ENCODE measurements around the gene MROH8.
"Not testable (repeated sequence)": the region's sequence is repeated elsewhere in the genome, so short reads cannot be mapped to it uniquely, and the experiment has no call there.

Gene MROH8

DNA sequence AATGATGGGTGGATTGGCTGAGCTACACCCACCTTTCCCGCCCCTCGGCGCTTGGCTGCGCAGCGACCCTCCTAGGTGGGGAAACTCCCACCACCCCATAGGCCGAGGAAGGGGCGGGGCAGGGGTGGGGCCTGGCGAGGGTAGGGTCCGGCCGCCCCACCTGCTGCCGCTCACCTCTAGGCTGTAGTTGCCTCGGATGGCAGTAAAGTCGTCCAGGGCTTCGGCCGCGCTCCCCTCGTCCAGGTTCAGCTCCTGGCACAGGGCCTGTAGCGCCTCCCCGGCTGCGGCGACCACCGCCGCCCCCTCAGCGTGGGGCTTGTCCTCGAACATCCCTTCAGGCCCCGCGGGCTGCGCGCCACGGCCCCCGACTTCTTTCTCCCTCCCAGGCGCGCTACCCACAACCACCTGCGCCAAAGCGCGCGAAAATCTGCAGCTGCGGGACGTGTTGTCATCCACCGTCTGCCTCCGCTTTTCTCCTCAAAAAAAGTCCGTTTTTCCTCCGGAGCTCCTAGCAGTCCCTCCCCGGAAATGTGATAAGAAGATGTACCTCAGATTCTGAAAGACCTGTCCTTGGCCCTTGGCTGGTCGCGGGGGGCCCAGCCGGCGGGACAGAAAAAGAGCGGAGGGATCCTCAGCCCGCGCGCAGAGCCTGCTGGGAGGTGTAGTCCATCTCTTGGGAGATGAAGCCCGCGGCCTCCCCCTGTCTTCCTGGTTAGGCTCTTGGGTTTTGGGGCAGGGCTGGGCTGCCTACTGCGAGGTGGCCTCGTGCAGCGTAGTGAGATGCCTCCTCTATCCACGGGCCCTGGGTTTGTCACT, 83.5 kb downstream of the MROH8 start, which contains the start of gene RBL1:
Gene RBL1 (minus strand): TSS at position 399 of the 816 bp plus-strand sequence. CDS start 69 bp downstream, at position 330.
- DNase-seq, result peak in 55 of 56 donors; percentile 32 to 95 (median 84)

DNA sequence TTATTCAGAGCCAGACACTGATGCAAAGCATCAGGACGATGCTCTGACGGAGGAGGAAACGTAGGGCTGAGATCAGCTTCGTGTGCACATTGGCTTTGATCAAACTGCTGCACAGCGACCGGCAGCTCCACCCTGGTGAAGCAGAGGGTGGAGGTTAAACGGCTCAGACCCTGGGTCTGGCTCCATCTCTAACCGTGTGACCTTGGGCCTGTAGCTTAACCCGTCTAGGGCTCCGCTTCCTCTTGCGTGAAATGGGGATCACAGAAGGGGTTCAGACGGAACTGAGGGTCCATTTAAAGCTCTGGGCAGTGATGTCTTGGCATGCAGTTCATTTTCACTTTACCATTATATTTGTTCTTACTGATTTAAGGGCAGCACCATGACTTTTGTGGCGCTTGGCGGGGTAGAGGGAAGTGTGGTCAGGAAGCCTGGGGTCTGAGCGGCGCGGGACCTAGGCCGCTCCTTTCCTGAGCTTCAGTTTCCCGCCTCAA, 84.2 kb downstream of the MROH8 start:
- DNase-seq, result peak in 2 of 56 donors; percentile 10 to 15

DNA sequence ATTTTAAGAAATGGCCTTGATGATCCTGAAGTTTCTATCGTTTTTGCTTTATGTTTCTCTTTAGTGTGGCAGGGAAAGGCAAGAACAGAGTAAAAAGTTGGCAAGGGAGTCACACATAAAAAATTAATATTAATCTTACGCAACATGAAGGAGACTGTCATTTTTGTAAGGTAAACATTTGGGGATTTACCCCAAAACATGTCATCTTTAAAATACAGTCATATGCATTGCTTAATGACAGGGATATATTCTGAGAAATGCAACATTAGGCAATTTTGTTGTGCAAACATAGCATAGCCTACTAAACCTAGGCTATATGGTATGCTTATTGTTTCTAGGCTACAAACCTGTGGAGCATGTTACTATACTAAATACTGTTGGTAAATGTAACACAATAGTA, 88.9 kb downstream of the MROH8 start:
- DNase-seq, result no peak

DNA sequence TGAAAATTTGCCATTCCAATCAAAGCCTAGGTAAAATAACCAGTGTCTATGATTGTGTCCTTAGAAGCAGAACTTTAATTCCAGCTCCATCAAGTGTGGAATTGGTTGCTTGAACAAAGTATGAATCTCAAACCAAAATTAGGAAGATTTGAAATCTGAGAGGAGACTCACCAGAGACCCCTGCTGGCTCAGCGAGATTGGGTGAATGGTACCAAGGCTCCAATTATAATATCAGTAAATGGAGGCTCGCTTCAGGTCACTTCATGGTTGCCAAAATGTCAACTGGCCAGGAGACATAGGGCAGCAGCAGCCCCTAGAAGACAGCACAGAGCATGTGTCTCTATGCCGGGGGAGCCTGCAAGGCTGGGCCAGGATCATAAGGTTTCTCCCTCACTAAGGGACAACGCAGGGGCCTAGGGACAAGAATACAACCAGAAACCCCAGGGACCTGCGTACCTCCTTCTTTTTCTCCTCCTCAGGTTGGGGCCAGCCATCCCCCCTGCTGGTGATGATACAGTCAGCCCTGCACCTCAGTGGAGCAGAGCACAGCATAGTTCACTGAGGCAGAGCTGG, 97.5 kb downstream of the MROH8 start:
- no peak for DNase-seq

DNA sequence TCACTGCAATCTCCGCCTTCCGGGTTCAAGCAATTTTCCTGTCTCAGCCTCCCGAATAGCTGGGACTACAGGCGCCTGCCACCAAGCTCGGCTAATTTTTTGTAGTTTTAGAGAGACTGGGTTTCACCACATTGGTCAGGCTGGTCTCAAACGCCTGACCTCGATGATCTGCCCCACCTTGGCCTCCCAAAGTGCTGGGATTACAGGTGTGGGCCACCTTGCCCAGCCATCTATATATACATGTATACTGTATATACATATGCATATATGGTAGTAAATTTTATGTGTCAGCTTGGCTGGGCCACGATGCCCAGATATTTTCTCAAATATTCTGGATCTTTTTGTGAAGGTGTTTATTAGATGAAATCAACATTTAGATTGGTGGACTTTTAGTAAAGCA, 102.3 kb downstream of the MROH8 start:
- no peak for DNase-seq

DNA sequence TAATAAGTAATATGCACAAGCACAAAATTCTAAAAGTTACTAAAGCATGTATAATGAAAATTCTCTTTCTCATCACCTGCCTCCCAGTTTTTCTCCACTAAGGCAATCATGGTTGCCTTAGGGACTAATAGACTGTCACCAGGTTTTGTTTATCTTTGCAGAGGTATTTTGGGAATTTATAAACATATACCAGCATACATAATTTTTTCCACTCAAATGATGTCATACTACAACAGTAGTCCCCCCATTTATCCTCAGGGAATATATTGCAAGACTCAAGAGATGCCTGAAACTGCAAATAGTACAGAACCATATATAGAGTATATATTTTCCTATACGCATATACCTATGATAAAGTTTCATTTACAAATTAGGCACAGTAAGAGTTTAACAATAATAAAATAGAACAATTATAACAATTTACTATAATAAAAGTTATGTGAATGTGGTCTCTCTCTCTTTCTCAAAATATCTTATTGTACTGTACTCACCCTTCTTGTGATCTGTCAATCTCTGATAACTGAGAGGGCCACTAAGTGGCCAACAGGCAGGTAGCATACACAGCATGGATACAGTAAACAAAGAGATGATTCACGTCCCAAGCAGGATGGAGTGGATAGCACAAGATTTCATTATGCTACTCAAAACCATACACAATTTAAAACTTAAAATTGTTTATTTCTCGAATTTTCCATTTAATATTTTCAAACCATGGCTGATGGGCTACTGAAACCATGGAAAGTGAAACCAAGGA, 103.2 kb downstream of the MROH8 start:
- no peak for DNase-seq

DNA sequence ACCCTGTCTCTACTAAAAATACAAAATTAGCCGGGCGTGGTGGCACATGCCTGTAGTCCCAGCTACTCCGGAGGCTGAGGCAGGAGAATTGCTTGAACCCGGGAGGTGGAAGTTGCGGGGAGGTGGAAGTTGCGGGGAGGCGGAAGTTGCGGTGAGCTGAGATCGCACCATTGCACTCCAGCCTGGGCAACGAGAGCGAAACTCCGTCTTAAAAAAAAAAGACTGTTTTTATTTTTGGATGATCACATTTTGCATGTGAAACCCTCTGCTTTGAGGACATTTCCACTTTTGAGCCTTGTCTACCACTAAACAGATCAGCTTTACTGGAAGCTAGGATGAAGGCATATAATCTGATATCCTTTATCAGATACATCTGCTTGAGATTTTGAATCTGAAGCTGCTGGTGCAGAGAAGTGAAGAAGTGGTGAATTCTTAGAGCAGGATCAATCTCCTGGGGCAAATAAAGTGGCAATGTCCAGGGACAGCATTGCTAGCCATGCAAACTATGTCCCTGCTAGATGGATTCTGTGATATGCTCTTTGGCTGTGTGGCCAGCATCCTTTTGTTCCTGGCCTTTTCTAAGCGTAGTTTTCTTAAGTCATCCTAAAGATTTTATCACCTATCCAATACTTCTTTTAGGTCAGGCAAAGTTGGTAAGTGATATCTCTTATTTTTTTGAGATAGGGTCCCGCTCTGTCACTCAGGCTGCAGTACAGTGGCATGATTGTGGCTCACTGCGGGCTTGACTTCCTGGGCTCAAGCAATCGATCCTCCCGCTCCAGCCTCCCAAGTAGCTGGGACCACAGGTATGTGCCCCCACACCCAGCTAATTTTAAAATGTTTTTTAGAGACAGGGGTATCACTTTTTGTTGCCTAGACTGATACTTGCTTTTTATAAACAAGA, 106.8 kb downstream of the MROH8 start:
- DNase-seq, result no peak

DNA sequence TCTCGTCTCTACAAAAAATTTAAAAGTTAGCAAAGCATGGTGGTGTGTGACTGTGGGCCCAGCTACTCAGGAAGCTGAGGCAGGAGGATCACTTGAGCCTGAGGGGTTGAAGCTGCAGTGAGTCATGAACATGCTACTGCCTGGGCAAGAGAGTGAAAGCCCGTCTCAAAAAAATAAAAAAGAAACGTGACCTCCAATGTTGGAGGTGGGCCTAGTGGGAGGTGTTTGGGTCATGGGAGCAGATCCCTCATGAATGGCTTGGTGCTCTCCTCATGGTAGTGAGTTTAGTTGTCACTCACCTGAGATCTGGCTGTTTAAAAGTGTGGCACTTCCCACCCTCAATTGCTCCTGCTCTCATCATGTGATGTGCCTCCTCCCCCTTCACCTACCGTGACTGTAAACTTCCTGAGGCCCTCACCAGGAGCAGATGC, 107.9 kb downstream of the MROH8 start:
- DNase-seq, result no peak

DNA sequence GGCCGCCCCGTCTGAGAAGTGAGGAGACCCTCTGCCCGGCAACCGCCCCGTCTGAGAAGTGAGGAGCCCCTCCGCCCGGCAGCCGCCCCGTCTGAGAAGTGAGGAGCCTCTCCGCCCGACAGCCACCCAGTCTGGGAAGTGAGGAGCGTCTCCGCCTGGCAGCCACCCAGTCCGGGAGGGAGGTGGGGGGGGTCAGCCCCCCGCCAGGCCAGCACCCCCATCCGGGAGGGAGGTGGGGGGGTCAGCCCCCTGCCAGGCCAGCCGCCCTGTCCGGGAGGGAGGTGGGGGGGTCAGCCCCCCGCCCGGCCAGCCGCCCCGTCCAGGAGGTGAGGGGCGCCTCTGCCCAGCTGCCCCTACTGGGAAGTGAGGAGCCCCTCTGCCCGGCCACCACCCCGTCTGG, 109.8 kb downstream of the MROH8 start:
- not testable (repeated sequence) for DNase-seq

DNA sequence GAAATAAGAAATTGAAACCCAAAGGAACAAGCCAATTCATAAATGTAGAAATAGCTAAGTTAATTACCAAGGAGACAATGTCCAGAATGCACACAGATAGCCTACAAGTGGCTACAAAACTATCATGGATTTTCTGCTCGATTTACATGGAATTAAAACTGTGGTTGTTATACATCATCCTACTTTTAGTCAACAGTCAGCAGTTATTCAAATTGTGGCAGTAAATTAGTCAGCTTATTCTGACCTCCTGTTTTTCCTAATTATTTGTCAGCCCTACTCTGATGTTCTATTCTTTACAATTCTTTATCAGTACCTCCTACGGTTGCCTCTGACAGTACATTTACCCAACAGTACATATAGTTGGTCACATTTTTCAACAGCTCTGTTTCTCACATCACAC, 113.2 kb downstream of the MROH8 start:
- no peak for DNase-seq

DNA sequence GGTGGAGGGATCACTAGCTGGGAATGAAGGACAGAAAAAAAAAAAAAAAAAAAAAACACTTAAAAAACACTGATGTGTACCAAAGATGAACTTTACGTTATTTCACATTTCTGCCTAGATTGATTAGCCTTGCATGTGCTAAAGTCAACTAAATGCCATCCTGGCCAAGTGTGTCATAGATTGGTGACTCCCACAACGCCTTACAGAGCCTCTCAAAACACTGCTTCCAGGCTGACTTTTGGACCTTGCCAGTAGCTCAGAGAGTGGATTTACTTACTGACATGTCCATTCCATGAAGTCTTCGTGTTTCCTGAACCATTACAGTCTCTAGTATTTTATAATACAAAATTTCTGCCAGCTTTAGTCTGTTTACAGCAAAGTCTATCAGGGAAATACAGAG, 124.1 kb downstream of the MROH8 start:
- DNase-seq, result no peak

DNA sequence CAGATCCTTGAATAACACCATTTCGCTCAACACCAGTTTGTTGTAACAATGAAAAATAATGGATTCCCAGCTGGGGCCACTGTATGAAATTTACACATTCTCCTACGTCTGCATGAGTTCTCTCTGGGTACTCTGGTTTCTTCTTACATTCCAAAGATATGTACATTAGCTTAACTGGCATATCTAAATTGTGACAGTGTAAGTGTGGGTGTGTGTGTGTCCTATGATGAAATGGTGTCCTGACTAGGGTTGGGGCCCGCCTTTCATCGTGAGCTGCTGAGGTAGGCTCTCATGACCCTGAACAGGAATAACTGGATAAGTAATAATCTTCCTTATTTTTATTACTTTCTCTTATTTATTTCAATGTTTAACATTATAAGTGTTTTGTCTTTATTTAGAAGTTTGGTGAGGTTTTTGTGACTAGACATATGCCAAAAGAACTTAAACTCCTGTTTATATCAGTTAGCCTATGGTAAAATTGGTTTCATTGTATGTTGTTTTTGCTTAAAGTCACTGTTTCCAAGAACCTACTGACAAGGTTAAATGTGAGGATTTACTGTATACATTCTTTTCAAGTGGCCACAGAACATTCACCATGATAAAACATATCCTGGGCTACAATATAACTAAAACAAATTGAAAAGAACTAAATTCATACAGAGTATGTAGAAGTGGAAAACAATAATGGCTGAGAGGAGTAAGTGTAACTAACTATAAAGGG, 126.0 kb downstream of the MROH8 start:
- no peak for DNase-seq

All from nucleus accumbens (tissue), 56 donors.